Measurements from ENCODE around the gene ZNF460. TPM values are rescaled to one million over a fixed set of nuclear protein-coding genes. Genes with fewer than 3 reads are reported as not detected.

Gene ZNF460
- total RNA-seq (2013; cell fraction: nucleolus; rRNA removed): 431 and 458 TPM in 2 replicates
- total RNA-seq (2014; rRNA removed) (34.4 and 37.5 TPM in 2 replicates), total RNA-seq (2014; rRNA removed; fragmentation: Illumina TruSeq; extraction: Trizol) (42.4 and 46.5 TPM in 2 replicates), total RNA-seq (2021) (41.7 and 43.0 TPM in 2 replicates), polyA plus RNA-seq (2011; rRNA removed) (23.8 and 25.2 TPM in 2 replicates), polyA plus RNA-seq (2014; fragmentation: Illumina TruSeq; extraction: Trizol) (1.5 and 2.8 TPM in 2 replicates), polyA plus RNA-seq (2014; fragmentation: Nextera tagmentation; extraction: Ambion mirVana) (under 1 TPM; 0.15 to 0.58 TPM), polyA plus RNA-seq (2014; rRNA removed) (7.7 and 8.5 TPM in 2 replicates), polyA plus RNA-seq (2016; fragmentation: Nextera tagmentation; extraction: Ambion mirVana) (1 to 10 TPM; 8.0 to 8.9 TPM), polyA minus RNA-seq (2011; rRNA and poly(A)+ RNA removed) (238 and 280 TPM in 2 replicates), Bru-seq, nascent RNA (percentile 97 among the genes with signal in this experiment), BruChase-seq, experiment 1, labeled RNA remaining after a 6-hour chase (percentile 99 among the genes with signal in this experiment), BruChase-seq, experiment 2, labeled RNA remaining after a 2-hour chase (percentile 99 among the genes with signal in this experiment)
- 3.1 TPM for polyA plus RNA-seq (2011; ENCODE audit: low read depth)
- 18.2 and 19.4 TPM in 2 replicates for polyA plus RNA-seq (2011; cell fraction: cytosol; rRNA removed)
- polyA plus RNA-seq (2011; cell fraction: nucleus; rRNA removed): 15.9 and 20.0 TPM in 2 replicates
- 3.0 TPM in 2 replicates for polyA plus RNA-seq (2012)
- polyA minus RNA-seq (2011; cell fraction: cytosol; rRNA and poly(A)+ RNA removed): 72.3 and 73.4 TPM in 2 replicates
- 77.2 and 85.8 TPM in 2 replicates for polyA minus RNA-seq (2011; cell fraction: nucleus; rRNA and poly(A)+ RNA removed)
- long read RNA-seq, experiment 1, partial matches to known transcripts: 0 of 2 reads
- long read RNA-seq, experiment 1, other reads (novel, unspliced or antisense): 1 of 2 reads
- long read RNA-seq, experiment 2, partial matches to known transcripts: 0 of 2 reads
- long read RNA-seq, experiment 2, other reads (novel, unspliced or antisense): 1 of 2 reads

- in situ Hi-C loops (cut with MboI) (no loop called here), intact Hi-C loops (cut with micrococcal nuclease; ENCODE audit: unreplicated experiment) (loop anchor here (1.0 kb wide), 3 partner anchors 40 to 89 kb away; partner anchors contain the start of genes TRAPPC2B, ZNF264, ZNF547 and ZNF805)
- Histone ChIP-seq H2AFZ (ENCODE audit: control insufficient read depth, low read depth, low read length) (peak within 1 kb of the TSS; percentile 33), H3K9me3 (replicated peaks; ENCODE audit: control insufficient read depth, insufficient read depth, low read length) (no peaks in the 10 kb centered on the region), H3K27ac (ENCODE audit: control insufficient read depth, insufficient read depth) (peak within 1 kb of the TSS; percentile 90), H3K36me3 (ENCODE audit: control insufficient read depth in 2 of 2, insufficient read depth in 2 of 2, low read length in 1 of 2) (peaks cover 4 to 10% of the 10 kb centered on the region in 2 experiments; a peak in 2 of 4 replicates), H3K79me2 (ENCODE audit: control insufficient read depth, insufficient read depth, low read length) (peaks cover 48% of the 10 kb centered on the region), H3K4me2 (ENCODE audit: control insufficient read depth, insufficient read depth) (peak within 1 kb of the TSS; percentile 75), H3K4me3 (peak within 1 kb of the TSS; percentile 86), H3K9ac (ENCODE audit: control insufficient read depth, insufficient read depth, low read length) (peak within 1 kb of the TSS; percentile 82), H4K20me1 (ENCODE audit: control insufficient read depth, insufficient read depth) (peaks cover 7% of the 10 kb centered on the region), H3K27me3 (replicated peaks in 1 of 2; ENCODE audit: control insufficient read depth in 2 of 2, insufficient read depth in 2 of 2, low read length in 1 of 2) (no peaks in the 10 kb centered on the region), H3K4me1 (ENCODE audit: control insufficient read depth, insufficient read depth, low read length) (peaks cover 11% of the 10 kb centered on the region)
- under 1% methylated on average over 71 of the region's 71 CpGs for WGBS (ENCODE audit: insufficient coverage, insufficient replicate concordance, low lambda C conversion rate, missing lambda C conversion rate)
- ChIA-PET POLR2A (no interaction called here), SMC1A (ENCODE audit: uncharacterized antibody, unreplicated experiment) (no interaction called here), RAD21 (ENCODE audit: unreplicated experiment) (no interaction called here), CTCF (interaction anchor here (0.7 kb wide), 1 partner anchor 70 kb away, joined by 3 read pairs; the partner anchor contains the start of gene ZNF304)
- BruUV-seq (replicated peaks): TSS peak; percentile 68
- DNase-seq (ENCODE audit: low read depth, low spot score) (peak; percentile 88), ATAC-seq (peak; percentile 91), FAIRE-seq (peak; percentile 92)
- TF ChIP-seq STAT3 (IDR thresholded peaks at IDR 0.05; ENCODE audit: low read depth, low read length) (no peak), NR2F1 (conservative IDR thresholded peaks at IDR 0.05) (no peak; the same call in 1 of the 2 replicates), ZNF592 (IDR thresholded peaks at IDR 0.05) (no peak), CREB1 (IDR thresholded peaks at IDR 0.05; ENCODE audit: low read depth) (peak; percentile 97), CBX3 (IDR thresholded peaks at IDR 0.05; ENCODE audit: borderline replicate concordance, low read depth) (no peak), EED (IDR thresholded peaks at IDR 0.05; ENCODE audit: low read depth) (no peak), CREM (IDR thresholded peaks at IDR 0.05; ENCODE audit: low read depth) (peak; percentile 98), EGR1 (IDR thresholded peaks at IDR 0.05; ENCODE audit: borderline replicate concordance in 1 of 2, low read depth in 2 of 2, low read length in 2 of 2) (peak in 1 of 2 experiments; percentile 41; a peak in 1 of 3 replicates), MEF2A (IDR thresholded peaks at IDR 0.05; ENCODE audit: insufficient read depth, low read depth, low read length) (no peak), KLF5 (IDR thresholded peaks at IDR 0.05; ENCODE audit: partially characterized antibody) (peak; percentile 54), POLR2A (IDR thresholded peaks at IDR 0.05; ENCODE audit: low read depth, low read length) (peak; percentile 94), GATAD2B (conservative IDR thresholded peaks at IDR 0.05; ENCODE audit: low read depth) (peak; percentile 53), MLLT1 (IDR thresholded peaks at IDR 0.05) (no peak), NFIC (IDR thresholded peaks at IDR 0.05; ENCODE audit: low read depth, low read length) (no peak)
Measured at GRCh38 chr19:57280165-57280961, at the start of gene ZNF460. Gene ZNF460 (plus strand): TSS chr19:57280485. CDS start chr19:57280807, 322 bp downstream.
